Muscle layer of duodenum (tissue), 2 donors: ENCODE data around the gene CDX1.

ENCODE experiments used
- H3K27ac ChIP-seq: one replicate; pipeline ENCODE4 v1.7.0; 2013; ENCODE audit warnings: mild to moderate bottlenecking, low read length
- H3K27me3 ChIP-seq: one replicate; pipeline ENCODE4 v1.7.0; 2013; ENCODE audit warnings: low read depth, mild to moderate bottlenecking, control low read depth, low read length
- H3K36me3 ChIP-seq, 2 donors: one replicate each; pipeline ENCODE4 v1.7.0; 2013; ENCODE audit warnings: low read length in 2 of 2, control low read depth in 1 of 2, mild to moderate bottlenecking in 1 of 2; ENCODE audit not compliant: insufficient read depth in 2 of 2, control insufficient read depth in 1 of 2
- H3K4me1 ChIP-seq, 2 donors: one replicate each; pipeline ENCODE4 v1.7.0; 2013; ENCODE audit warnings: low read length in 2 of 2, mild to moderate bottlenecking in 2 of 2, control low read depth in 1 of 2, moderate library complexity in 1 of 2; ENCODE audit not compliant: insufficient read depth in 2 of 2, control insufficient read depth in 1 of 2
- H3K4me3 ChIP-seq, 2 donors: one replicate each; pipeline ENCODE4 v1.7.0; 2013; ENCODE audit warnings: low read length in 2 of 2, low read depth in 1 of 2, mild to moderate bottlenecking in 1 of 2
- H3K9me3 ChIP-seq, 2 donors: one replicate each; pipeline ENCODE4 v1.7.0; 2013; ENCODE audit warnings: low read length in 2 of 2, control low read depth in 1 of 2, mild to moderate bottlenecking in 1 of 2; ENCODE audit not compliant: control insufficient read depth in 1 of 2
- donor health status: healthy.

CDX1 gene

GRCh38 chr5:150215979-150216944, 49.7 kb downstream of the CDX1 start:
- Histone ChIP-seq H3K4me1 (peaks cover 0 to 4% of the 10 kb centered on the region in 2 donors), H3K27me3 (no peaks in the 10 kb centered on the region), H3K27ac (no peak overlapping the region), H3K36me3 (no peaks in the 10 kb centered on the region), H3K9me3 (no peaks in the 10 kb centered on the region), H3K4me3 (no peak overlapping the region)

DNA sequence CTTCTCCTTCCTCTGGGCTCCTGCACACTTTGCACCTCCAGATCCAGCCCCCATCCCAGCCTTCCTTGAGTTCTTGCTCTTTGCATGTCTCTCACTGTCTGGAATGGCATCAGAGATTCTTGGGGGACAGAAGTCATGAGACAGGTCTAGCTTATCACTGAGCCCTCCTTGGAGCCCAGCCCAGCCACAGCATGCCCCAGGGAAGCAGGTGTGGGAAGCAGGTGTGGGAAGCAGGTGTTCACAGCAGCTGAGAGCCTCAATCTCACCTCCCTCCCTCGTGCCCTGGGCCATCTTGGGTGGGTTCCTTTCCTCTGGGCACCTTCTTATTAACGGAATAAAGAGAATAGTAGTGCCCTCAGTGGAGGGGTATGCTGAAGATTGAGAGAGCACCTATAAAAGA, 50.5 kb downstream of the CDX1 start:
- H3K4me3 ChIP-seq, result no peak overlapping the region
- H3K27me3 ChIP-seq, result no peaks in the 10 kb centered on the region
- H3K4me1 ChIP-seq, result peaks cover 0 to 4% of the 10 kb centered on the region in 2 donors
- no peaks in the 10 kb centered on the region for H3K9me3 ChIP-seq
- no peak overlapping the region for H3K27ac ChIP-seq
- no peaks in the 10 kb centered on the region for H3K36me3 ChIP-seq

- Histone ChIP-seq H3K27me3 (no peaks in the 10 kb centered on the region), H3K4me3 (no peak overlapping the region), H3K4me1 (peaks cover 0 to 4% of the 10 kb centered on the region in 2 donors), H3K36me3 (no peaks in the 10 kb centered on the region), H3K27ac (no peak overlapping the region), H3K9me3 (no peaks in the 10 kb centered on the region)
Measured at GRCh38 chr5:150217873-150218692, 51.5 kb downstream of the CDX1 start.

DNA sequence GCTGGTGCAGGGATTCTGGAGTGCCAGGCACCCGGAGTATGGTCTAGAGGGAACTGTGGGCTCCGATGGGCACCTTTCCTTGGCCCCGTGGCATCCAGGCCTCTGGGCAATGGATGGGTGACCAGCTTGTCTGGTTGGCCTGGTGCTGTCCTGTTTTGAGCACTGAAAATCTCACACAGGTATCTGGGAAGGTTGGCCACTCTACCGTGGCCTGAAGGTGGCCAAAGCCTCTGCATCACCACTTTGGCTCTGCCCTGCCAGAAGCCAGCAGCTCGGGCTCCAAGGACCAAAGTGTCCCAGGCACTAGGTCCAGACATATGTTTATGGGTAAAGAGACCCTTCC, 52.1 kb downstream of the CDX1 start:
- Histone ChIP-seq H3K4me3 (no peak overlapping the region), H3K27ac (no peak overlapping the region), H3K9me3 (no peaks in the 10 kb centered on the region), H3K4me1 (peaks cover 0 to 4% of the 10 kb centered on the region in 2 donors), H3K27me3 (no peaks in the 10 kb centered on the region), H3K36me3 (no peaks in the 10 kb centered on the region)

DNA sequence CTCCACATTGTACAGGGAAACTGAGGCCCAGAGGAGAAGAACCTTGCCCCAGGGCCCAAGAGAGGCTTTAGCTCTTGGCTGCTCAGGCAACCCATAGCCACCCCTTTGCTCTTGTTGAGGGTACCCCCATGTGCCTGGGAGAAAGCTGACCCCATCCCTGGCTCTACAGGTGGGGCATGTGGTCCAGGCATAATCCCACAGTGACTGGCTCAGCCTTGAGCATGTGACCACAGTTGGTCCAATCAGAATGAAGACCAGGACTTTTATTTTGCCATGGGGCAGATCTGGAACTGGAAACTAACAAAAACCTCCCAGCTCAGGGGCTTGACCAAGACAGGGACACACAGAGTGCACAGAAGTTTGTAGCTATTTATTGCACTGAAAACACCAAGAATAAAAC, 52.6 kb downstream of the CDX1 start:
- Histone ChIP-seq H3K4me1 (peaks cover 0 to 4% of the 10 kb centered on the region in 2 donors), H3K9me3 (no peaks in the 10 kb centered on the region), H3K27me3 (no peaks in the 10 kb centered on the region), H3K27ac (no peak overlapping the region), H3K36me3 (no peaks in the 10 kb centered on the region), H3K4me3 (no peak overlapping the region)

DNA sequence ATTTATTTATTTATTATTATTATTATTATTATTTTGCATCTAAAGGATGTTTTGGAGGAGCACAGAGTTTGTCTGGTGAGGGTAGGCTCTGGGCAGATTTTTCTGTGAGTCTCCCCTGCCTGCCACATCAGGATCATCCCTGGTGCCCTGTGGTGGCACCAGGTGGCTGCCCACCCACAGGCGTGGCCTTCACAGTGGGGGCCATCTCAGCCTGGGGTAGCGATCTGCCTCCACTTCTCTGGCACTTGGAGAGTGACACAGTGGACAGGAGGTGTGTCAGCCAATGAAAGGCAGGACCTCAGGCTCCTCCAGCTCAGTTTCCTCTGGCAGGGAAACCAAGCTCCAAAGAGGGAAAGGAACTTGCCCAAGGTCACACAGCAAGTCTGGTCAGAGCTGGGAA, 53.3 kb downstream of the CDX1 start:
- Histone ChIP-seq H3K9me3 (no peaks in the 10 kb centered on the region), H3K4me1 (no peaks in the 10 kb centered on the region), H3K36me3 (no peaks in the 10 kb centered on the region), H3K27ac (no peak overlapping the region), H3K4me3 (no peak overlapping the region), H3K27me3 (no peaks in the 10 kb centered on the region)

DNA sequence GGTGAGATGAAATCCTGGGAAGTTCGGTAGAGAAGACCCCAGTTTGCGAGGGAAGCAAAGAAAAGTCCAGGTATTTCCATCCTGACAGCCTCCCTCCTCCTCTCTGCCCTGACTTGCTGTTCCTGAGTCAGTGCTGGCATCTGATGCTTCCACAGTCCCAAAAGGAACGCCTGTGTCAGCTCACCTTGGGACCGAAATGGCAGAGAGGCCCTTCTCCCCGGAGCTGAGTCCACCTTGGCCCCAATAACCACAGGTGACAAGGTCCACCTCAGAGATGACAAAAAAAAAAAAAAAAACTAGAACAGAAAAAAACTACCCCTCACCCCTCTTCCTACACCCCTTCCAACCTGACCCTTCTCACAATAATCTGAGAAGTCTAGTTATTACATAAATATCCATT, 54.9 kb downstream of the CDX1 start:
- Histone ChIP-seq H3K4me1 (no peaks in the 10 kb centered on the region), H3K4me3 (no peak overlapping the region), H3K27me3 (no peaks in the 10 kb centered on the region), H3K9me3 (no peaks in the 10 kb centered on the region), H3K36me3 (no peaks in the 10 kb centered on the region), H3K27ac (no peak overlapping the region)

- H3K27me3 ChIP-seq, result no peaks in the 10 kb centered on the region
- H3K9me3 ChIP-seq, result no peaks in the 10 kb centered on the region
- H3K4me3 ChIP-seq, result no peak overlapping the region
- no peak overlapping the region for H3K27ac ChIP-seq
- no peaks in the 10 kb centered on the region for H3K4me1 ChIP-seq
- no peaks in the 10 kb centered on the region for H3K36me3 ChIP-seq
Measured at GRCh38 chr5:150222906-150223305, 56.3 kb downstream of the CDX1 start.

GRCh38 chr5:150223474-150223873, 56.9 kb downstream of the CDX1 start:
- no peak overlapping the region for H3K4me3 ChIP-seq
- H3K27me3 ChIP-seq, result no peaks in the 10 kb centered on the region
- H3K27ac ChIP-seq, result no peak overlapping the region
- H3K4me1 ChIP-seq, result no peaks in the 10 kb centered on the region
- H3K9me3 ChIP-seq, result no peaks in the 10 kb centered on the region
- no peaks in the 10 kb centered on the region for H3K36me3 ChIP-seq

DNA sequence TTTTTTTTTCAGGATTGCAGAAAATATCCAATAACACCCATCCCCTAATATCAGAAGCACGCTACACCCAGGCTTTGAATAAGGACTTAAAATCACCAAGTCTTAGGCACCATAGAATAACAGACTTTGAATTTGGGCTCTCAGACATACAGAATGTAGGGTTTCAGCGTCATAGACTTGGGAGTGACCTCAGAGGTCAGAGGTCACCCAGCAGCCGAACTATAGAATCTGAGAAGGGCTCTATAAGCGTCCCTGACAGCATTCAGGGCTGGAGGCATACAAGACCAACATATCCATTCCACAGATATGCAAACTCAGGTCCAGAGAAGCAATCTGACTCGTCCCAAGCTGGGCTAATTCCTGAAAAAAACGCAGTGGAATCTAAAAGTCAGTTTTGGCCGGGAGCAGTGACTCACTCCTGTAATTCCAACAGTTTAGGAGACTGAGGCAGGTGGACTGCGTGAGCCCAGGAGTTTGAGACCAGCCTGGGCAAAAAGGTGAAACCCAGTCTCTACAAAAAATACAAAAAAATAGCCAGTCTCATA, 58.0 kb downstream of the CDX1 start:
- Histone ChIP-seq H3K4me1 (no peaks in the 10 kb centered on the region), H3K27me3 (no peaks in the 10 kb centered on the region), H3K36me3 (no peaks in the 10 kb centered on the region), H3K9me3 (no peaks in the 10 kb centered on the region), H3K4me3 (no peak overlapping the region), H3K27ac (no peak overlapping the region)

GRCh38 chr5:150227036-150227435, 60.5 kb downstream of the CDX1 start:
- Histone ChIP-seq H3K27ac (no peak overlapping the region), H3K36me3 (no peaks in the 10 kb centered on the region), H3K4me3 (no peak overlapping the region), H3K27me3 (no peaks in the 10 kb centered on the region), H3K4me1 (no peaks in the 10 kb centered on the region), H3K9me3 (no peaks in the 10 kb centered on the region)
